NB4 (cell line): Measurements from ENCODE around the gene GPR35.

ENCODE experiments used
- DNase-seq: peaks from one replicate; pipeline ENCODE4 v3.0.0; 2010; ENCODE audit warnings: low read depth
- H3K4me3 ChIP-seq: one replicate; pipeline ENCODE4 v1.5.1; 2011; ENCODE audit warnings: mild to moderate bottlenecking, low read depth, low read length, moderate library complexity
- MYC ChIP-seq: IDR thresholded peaks from 2 replicates; pipeline ENCODE4 v1.6.1; 2011; ENCODE audit warnings: low read depth, low read length
- POLR2A ChIP-seq: IDR thresholded peaks from 2 replicates; pipeline ENCODE4 v1.6.1; 2011; ENCODE audit warnings: mild to moderate bottlenecking; ENCODE audit not compliant: insufficient read length; ENCODE audit errors: extremely low read depth
- TF ChIP-seq, protein P1 (sequence below): IDR thresholded peaks from one replicate; pipeline ENCODE4 v1.5.1; 2012; ENCODE audit warnings: low read depth, low read length
- TF ChIP-seq, protein P2 (sequence below): IDR thresholded peaks from 2 replicates; pipeline ENCODE4 v1.6.1; 2011; ENCODE audit warnings: low read depth, low read length

GPR35 gene

DNA sequence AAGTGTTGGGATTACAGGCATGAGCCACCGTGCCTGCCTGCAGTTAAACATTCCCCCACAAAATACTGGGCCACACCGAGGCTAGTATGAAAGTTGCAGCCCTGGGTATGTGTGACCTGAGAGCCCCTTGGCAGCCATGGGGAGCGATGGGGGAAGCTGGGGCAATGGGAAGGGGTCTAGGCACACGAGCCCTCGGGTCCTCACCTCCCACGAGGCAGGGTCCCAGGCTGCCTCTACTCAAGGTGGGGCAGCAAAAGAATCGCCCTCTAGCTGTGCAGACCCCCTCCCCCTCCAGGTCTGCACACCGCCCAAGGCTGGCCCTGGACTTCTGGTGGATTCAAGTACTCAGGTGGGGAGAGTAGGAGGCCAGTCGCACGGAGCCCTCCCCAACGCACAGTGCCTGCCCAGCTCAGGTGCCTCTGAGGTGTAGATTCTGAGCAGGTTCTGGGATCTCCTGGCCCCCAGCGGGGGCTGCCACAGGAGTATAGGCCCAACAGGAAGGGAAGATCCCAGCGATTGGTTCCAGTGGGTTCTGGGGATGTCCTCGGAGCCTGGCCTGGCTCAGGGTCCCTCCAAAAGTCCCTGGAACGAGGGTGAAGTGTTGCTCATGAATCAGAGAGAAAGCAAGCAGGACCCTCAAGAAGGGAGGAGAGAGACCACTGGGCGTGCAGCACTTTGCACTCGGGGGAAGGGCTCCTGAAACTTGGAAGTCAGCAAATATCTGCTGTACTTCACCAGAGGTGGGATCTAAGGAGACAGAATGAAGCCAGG is 2.6 kb downstream of the GPR35 start:
- no peak for DNase-seq
- H3K4me3 ChIP-seq, result no peak overlapping the region
- TF ChIP-seq POLR2A (no peak), MYC (no peak)
- TF ChIP-seq, protein P1, sequence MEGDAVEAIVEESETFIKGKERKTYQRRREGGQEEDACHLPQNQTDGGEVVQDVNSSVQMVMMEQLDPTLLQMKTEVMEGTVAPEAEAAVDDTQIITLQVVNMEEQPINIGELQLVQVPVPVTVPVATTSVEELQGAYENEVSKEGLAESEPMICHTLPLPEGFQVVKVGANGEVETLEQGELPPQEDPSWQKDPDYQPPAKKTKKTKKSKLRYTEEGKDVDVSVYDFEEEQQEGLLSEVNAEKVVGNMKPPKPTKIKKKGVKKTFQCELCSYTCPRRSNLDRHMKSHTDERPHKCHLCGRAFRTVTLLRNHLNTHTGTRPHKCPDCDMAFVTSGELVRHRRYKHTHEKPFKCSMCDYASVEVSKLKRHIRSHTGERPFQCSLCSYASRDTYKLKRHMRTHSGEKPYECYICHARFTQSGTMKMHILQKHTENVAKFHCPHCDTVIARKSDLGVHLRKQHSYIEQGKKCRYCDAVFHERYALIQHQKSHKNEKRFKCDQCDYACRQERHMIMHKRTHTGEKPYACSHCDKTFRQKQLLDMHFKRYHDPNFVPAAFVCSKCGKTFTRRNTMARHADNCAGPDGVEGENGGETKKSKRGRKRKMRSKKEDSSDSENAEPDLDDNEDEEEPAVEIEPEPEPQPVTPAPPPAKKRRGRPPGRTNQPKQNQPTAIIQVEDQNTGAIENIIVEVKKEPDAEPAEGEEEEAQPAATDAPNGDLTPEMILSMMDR, result no peak
- TF ChIP-seq, protein P2, sequence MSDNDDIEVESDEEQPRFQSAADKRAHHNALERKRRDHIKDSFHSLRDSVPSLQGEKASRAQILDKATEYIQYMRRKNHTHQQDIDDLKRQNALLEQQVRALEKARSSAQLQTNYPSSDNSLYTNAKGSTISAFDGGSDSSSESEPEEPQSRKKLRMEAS, result no peak

DNA sequence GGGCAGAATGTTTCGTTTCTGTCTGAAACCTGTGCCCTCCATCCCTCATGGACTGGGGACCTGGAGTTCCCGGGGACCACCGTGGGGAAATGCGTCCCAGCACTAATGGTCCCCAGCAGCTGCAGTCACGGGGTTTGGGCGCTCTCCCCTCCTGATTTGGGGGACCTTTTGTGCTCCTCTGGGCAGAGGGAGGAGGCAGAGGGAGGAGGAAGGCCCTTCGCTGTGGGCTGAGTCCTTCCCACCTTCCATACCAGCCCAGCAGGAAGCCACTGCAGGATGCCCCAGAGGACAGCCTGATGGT is 3.2 kb downstream of the GPR35 start:
- TF ChIP-seq, protein P1, result no peak
- TF ChIP-seq POLR2A (no peak), MYC (no peak)
- TF ChIP-seq, protein P2, result no peak
- DNase-seq, result no peak
- no peak overlapping the region for H3K4me3 ChIP-seq

DNA sequence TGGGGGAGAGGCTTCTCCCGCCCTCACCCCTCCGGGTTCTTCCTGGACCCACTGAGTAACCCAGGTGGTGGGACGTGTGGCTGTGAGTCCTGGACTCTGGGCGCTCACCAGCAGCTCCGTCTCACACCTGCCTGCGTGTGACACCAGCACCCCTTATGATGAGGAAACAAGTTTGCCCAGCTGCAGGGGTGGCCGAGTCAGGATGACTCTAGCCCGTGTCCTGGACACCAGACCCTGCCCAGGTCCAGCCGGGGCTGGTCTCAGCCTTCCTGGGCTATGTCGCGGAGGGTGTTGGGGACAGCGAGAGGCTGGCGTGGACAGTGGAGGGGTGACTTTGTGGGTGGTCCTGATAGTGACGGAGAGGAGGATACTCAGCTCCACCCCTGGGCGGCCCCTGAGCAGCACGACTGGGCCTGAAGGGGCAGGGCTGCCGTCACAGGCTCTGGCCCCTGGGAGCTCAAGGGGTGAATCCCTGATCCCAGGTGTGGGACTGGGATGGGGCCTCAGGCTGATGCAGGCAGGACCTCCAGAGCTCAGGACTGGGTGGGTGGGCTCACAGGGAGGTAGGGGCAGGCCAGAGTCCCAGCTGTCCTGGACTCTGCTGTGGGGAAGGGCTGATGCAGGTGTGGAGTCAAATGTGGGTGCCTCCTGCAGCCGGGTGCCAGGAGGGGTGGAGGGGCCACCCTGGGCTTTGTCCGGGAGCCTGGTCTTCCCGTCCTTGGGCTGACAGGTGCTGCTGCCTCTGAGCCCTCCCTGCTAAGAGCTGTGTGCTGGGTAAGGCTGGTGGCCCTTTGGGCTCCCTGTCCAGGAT is 3.7 kb downstream of the GPR35 start:
- DNase-seq, result no peak
- TF ChIP-seq, protein P2, result no peak
- TF ChIP-seq MYC, result no peak
- TF ChIP-seq, protein P1, result no peak
- TF ChIP-seq POLR2A, result no peak

DNA sequence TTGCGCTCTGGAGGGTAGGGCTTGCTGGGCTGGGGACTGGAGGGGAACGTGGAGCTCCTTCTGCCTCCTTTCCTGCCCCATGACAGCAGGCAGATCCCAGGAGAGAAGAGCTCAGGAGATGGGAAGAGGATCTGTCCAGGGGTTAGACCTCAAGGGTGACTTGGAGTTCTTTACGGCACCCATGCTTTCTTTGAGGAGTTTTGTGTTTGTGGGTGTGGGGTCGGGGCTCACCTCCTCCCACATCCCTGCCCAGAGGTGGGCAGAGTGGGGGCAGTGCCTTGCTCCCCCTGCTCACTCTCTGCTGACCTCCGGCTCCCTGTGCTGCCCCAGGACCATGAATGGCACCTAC is 4.3 kb downstream of the GPR35 start:
- no peak for DNase-seq
- no peak overlapping the region for H3K4me3 ChIP-seq
- TF ChIP-seq, protein P2, result no peak
- TF ChIP-seq, protein P1, result no peak
- TF ChIP-seq MYC, result no peak
- TF ChIP-seq POLR2A, result no peak

More for the DNA sequence above, 3.7 kb downstream of the GPR35 start:
- no peak overlapping the region for H3K4me3 ChIP-seq

DNA sequence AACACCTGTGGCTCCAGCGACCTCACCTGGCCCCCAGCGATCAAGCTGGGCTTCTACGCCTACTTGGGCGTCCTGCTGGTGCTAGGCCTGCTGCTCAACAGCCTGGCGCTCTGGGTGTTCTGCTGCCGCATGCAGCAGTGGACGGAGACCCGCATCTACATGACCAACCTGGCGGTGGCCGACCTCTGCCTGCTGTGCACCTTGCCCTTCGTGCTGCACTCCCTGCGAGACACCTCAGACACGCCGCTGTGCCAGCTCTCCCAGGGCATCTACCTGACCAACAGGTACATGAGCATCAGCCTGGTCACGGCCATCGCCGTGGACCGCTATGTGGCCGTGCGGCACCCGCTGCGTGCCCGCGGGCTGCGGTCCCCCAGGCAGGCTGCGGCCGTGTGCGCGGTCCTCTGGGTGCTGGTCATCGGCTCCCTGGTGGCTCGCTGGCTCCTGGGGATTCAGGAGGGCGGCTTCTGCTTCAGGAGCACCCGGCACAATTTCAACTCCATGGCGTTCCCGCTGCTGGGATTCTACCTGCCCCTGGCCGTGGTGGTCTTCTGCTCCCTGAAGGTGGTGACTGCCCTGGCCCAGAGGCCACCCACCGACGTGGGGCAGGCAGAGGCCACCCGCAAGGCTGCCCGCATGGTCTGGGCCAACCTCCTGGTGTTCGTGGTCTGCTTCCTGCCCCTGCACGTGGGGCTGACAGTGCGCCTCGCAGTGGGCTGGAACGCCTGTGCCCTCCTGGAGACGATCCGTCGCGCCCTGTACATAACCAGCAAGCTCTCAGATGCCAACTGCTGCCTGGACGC is 4.9 kb downstream of the GPR35 start:
- no peak overlapping the region for H3K4me3 ChIP-seq
- TF ChIP-seq MYC (no peak), POLR2A (no peak)
- TF ChIP-seq, protein P1, result no peak
- TF ChIP-seq, protein P2, result no peak
- no peak for DNase-seq
